Omental fat pad (tissue), 4 donors: Measurements from ENCODE around the gene APOBEC3G. TPM values are rescaled to one million over a fixed set of nuclear protein-coding genes. Genes with fewer than 3 reads are reported as not detected.

ENCODE experiments used
- ATAC-seq: fragments of 150-250 bp; one replicate; pipeline ENCODE4 v1.9.1; 2016; ENCODE audit warnings: mild to moderate bottlenecking, moderate library complexity; ENCODE audit not compliant: low FRiP score
- DNase-seq: peaks from one replicate; pipeline ENCODE4 v3.0.0-alpha.2; 2019; ENCODE audit warnings: low spot score
- total RNA-seq, 4 donors: library from RNA; depleted of rRNA; stranded (reverse); fragments of >200 nt; gene quantifications; one replicate each; pipeline ENCODE4 v1.1.0, GENCODE V29; 2016
- TF ChIP-seq, protein P1 (sequence below), 3 donors: fragments of 450-650 bp; IDR thresholded peaks; one replicate each; pipeline ENCODE4 v1.5.1; 2016 to 2017; ENCODE audit warnings: antibody characterized with exemption in 3 of 3, mild to moderate bottlenecking in 3 of 3, moderate library complexity in 2 of 3

Gene APOBEC3G
- total RNA-seq, 4 donors from 2014 or later = 5.5 to 20.3 (median 6.7) TPM

DNA sequence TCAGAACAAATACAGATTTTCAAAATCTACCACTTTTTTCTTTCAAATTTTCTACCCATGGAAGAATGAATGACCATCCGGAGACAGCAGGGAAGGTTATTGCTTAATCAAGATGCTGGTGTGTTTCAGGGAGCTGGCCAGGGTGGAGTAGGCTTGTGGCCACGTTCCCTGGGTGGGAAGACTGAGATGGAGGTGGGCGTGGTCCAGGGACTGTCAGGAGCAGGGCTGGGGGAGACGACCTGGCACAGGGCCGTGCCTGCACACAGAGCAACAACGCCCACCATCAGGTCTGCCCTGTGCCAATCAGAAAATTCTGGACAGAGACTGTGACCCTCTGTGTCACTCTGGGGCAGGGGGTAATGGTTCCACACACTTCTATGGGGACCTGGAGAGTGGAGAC, 12.9 kb downstream of the APOBEC3G start:
- DNase-seq (no peak), ATAC-seq (no peak)
- TF ChIP-seq, protein P1, sequence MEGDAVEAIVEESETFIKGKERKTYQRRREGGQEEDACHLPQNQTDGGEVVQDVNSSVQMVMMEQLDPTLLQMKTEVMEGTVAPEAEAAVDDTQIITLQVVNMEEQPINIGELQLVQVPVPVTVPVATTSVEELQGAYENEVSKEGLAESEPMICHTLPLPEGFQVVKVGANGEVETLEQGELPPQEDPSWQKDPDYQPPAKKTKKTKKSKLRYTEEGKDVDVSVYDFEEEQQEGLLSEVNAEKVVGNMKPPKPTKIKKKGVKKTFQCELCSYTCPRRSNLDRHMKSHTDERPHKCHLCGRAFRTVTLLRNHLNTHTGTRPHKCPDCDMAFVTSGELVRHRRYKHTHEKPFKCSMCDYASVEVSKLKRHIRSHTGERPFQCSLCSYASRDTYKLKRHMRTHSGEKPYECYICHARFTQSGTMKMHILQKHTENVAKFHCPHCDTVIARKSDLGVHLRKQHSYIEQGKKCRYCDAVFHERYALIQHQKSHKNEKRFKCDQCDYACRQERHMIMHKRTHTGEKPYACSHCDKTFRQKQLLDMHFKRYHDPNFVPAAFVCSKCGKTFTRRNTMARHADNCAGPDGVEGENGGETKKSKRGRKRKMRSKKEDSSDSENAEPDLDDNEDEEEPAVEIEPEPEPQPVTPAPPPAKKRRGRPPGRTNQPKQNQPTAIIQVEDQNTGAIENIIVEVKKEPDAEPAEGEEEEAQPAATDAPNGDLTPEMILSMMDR (IDR thresholded peaks at IDR 0.05) = no peak

DNA sequence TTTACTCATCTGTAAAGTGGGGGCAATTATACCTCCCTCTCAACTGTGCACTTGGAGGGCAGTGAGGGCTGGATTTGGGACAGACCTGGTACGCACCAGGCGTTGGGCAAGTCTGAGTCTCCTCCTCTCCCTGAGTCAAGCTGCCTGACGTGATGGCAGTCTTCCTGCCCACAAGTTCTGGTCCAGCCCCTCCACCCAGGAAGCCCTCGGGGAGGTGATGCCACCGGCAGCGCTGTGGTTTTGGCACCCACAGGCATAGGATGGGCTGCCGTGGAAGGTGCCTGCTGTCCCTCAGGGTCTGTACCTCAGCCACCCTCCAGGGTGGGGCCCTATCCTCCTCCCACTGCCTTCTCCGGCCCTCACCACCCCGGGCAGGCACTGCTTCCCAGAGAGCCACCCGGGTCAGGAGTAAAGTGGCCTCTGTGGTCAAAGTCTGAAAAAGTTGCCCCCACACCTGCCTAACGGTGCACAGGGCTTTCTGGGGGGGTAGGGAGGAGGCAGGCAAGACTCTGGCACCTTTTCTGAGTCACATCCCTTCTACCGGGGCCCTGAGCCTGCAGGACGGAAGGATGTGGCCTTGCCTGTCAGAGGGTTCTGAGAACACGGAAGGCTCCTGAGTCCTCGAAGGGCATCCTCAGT, 13.5 kb downstream of the APOBEC3G start:
- DNase-seq (no peak), ATAC-seq (no peak)
- TF ChIP-seq, protein P1 (IDR thresholded peaks at IDR 0.05) = no peak

DNA sequence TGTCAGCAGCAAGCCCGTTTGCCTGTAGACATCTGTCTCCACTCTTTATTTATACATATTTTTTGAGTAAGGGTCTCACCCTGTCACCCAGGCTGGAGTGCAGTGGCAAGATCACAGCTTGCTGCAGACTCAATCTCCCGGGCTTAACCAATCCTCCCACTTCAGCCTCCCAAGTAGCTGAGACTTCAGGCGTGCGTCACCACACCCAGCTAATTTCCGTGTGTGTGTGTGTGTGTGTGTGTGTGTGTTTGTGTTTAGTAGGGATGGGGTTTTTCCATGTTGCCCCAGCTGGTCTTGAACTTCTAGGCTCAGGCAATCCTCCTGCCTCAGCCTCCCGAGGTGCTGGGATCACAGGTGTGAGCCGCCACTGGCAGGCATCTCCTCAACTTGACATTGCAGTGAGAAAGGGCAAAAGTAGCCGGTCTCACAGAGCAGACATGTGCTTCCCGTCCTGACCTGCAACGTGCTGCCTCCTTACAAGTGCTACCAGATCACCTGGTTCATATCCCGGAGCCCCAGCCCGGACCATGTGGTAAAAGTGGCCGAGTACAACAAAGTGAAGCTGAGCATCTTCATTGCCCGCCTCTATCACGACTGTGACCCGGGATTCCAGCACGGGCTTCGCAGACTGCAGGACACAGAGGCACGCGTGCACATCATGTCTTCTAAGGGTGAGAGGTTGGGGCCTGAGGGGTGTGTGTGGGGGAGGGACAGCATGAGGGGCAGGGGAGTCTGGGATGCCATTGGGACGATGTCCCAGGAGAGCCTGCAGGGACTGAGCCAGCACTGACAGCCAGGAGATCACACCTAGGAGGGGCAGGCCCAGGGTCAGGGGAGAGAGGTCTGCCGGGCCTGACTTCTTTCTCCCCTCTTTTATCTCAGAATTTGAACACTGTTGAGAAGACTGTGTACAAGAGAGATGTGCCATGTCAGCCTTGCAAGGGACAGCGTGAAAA, 14.3 kb downstream of the APOBEC3G start:
- TF ChIP-seq, protein P1 (IDR thresholded peaks at IDR 0.05) = no peak
- no peak for ATAC-seq
- DNase-seq = no peak

DNA sequence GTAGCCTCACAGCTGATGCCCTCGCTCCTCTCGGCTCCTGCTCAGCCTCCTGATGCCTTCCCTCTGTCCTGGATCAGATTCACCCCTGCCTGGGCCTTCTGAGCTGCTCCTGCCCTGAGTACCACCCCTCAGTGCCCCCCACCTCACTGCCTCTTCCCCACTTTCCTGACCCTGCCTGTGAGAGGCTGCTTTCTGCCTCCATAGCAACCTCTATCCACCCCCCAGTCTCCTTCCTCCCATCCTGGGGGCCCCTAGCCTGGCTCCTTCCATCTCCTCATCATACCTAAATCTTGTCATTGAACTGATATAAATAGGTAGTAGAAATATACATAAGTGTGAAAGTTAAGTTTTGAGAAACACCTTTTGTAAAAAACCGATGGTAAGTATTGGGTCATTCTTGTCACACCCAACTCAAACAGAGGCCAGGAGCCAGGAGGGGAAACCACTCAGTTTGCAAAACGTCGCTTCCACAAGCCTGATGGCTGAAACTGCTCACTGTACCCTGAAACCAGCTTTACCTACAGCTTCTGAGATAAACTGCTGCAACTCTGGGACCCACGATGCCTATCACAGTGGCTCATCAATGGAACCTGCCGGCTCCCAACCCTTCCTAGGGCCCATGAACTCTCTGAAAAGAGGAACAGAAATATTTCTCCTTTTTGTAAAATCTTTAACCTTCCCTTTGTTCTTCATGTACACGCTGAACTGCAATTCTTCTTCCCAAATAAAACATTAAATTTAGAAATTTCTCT, 15.2 kb downstream of the APOBEC3G start:
- ATAC-seq (no peak), DNase-seq (no peak)
- TF ChIP-seq, protein P1 (IDR thresholded peaks at IDR 0.05) = no peak

DNA sequence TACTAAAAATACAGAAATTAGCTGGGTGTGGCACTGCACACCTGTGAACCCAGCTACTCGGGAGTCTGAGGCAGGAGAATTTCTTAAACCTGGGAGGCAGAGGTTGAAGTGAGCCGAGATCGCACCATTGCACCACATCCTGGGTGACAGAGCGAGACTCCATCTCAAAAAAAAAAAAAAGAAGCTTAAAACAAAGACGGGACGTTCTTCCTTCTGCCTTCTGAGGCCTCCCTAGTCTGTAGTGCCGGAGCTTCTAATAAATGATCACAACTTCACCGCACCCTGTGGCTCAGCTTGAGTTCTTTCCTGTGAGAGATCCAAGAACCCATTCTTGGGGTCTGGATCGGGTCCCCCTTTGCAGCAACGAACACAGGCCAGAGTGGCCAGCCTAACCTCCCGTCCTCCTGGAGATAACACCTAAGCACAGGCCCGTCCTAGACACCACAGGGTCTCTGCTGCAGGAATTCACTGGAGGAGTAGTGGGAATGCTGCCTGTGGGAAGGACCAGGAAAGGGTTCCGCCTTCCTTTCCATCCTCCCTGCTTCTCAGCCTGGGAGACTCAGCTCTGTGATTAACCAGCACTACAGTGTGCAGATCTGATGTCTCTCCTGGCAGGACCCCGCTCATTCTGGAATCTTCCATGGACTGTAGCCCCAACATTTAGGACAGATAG, 17.8 kb downstream of the APOBEC3G start:
- DNase-seq = no peak
- TF ChIP-seq, protein P1 (IDR thresholded peaks at IDR 0.05) = no peak
- ATAC-seq = no peak

DNA sequence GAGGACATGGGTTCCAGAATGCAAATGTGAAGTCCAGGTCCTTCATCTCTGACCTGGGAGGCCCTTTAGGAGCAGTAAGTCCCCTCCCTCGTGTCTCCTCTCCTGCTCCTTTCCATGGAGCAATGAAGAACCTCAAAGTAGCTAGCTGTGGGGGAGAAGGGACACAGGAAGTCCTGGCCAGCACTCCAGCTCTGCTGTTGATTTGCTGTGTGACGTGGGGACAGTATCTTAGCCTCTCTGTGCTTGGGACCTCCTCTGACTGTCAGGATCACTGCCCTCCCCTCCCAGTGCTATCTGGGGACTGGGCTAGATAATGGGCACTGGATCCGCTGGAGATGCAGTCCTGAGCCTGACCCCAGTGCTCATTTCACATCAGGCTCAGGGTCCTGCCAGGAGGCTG, 18.9 kb downstream of the APOBEC3G start:
- TF ChIP-seq, protein P1 (IDR thresholded peaks at IDR 0.05) = no peak
- ATAC-seq = no peak
- no peak for DNase-seq
